GM19043 (cell line): ENCODE data around the gene MT1A.

Experiments
- ATAC-seq: cut with Tn5 transposase; IDR thresholded peaks from one replicate; pipeline ENCODE4 v1.9.1; 2021; ENCODE audit warnings: low read depth; ENCODE audit not compliant: unreplicated experiment

Gene MT1A

GRCh38 chr16:56637814-56638750 lies at the start of gene MT1A:
MT1A (plus strand) TSS chr16:56638666; CDS start chr16:56638739, 73 bp downstream.
- ATAC-seq, result no peak

GRCh38 chr16:56588781-56589140 lies 49.7 kb upstream of the MT1A start:
- no peak for ATAC-seq

GRCh38 chr16:56589141-56590039 lies 49.1 kb upstream of the MT1A start, which contains the start of gene MT3:
MT3 (plus strand) TSS chr16:56589528; CDS start chr16:56589591, 63 bp downstream.
- ATAC-seq, result no peak

GRCh38 chr16:56591377-56592060 lies 46.9 kb upstream of the MT1A start:
- no peak for ATAC-seq

- ATAC-seq, result no peak
These were observed 44.7 kb upstream of the MT1A start for GRCh38 chr16:56593573-56594291.

GRCh38 chr16:56594292-56594619 lies 44.2 kb upstream of the MT1A start:
- no peak for ATAC-seq

GRCh38 chr16:56600398-56600999 lies 38.0 kb upstream of the MT1A start:
- ATAC-seq, result no peak

- ATAC-seq, result no peak
These were observed 37.1 kb upstream of the MT1A start for GRCh38 chr16:56601325-56601724.

- no peak for ATAC-seq
These were observed 34.9 kb upstream of the MT1A start for GRCh38 chr16:56603589-56603988.

- no peak for ATAC-seq
These were observed 33.5 kb upstream of the MT1A start for GRCh38 chr16:56604966-56605365.

GRCh38 chr16:56605475-56605874 lies 33.0 kb upstream of the MT1A start:
- ATAC-seq, result no peak

GRCh38 chr16:56606071-56606475 lies 32.4 kb upstream of the MT1A start:
- ATAC-seq, result no peak

GRCh38 chr16:56606476-56607108 lies 31.9 kb upstream of the MT1A start:
- no peak for ATAC-seq

GRCh38 chr16:56607109-56607618 lies 31.3 kb upstream of the MT1A start:
- ATAC-seq, result no peak

- no peak for ATAC-seq
These were observed 30.8 kb upstream of the MT1A start for GRCh38 chr16:56607675-56608042.

- ATAC-seq, result peak; percentile 83
These were observed 30.2 kb upstream of the MT1A start, which contains the start of gene MT2A for GRCh38 chr16:56608043-56608875. MT2A (plus strand) TSS chr16:56608584; CDS start chr16:56608656, 72 bp downstream.

- no peak for ATAC-seq
These were observed 29.5 kb upstream of the MT1A start for GRCh38 chr16:56608876-56609462.

GRCh38 chr16:56609463-56609921 lies 29.0 kb upstream of the MT1A start:
- peak; percentile 37 for ATAC-seq
